IgD-negative memory B cell (primary cell): Measurements from ENCODE around the gene TIMP3. TPM values are rescaled to one million over a fixed set of nuclear protein-coding genes. Genes with fewer than 3 reads are reported as not detected.
A peak's percentile ranks its signal among the peaks of the same experiment; 100 is the strongest.

ENCODE experiments used
- H3K27ac Mint-ChIP-seq, 3 donors: one replicate each; pipeline ENCODE4 v1.8.0; 2020 to 2022; ENCODE audit warnings: mild to moderate bottlenecking in 3 of 3, mixed read lengths in 3 of 3, moderate library complexity in 1 of 3
- H3K27me3 Mint-ChIP-seq: one replicate; pipeline ENCODE4 v1.8.0; 2021; ENCODE audit warnings: mixed read lengths
- H3K36me3 Mint-ChIP-seq: one replicate; pipeline ENCODE4 v1.8.0; 2020; ENCODE audit warnings: mild to moderate bottlenecking, mixed read lengths
- H3K4me1 Mint-ChIP-seq, 3 donors: one replicate each; pipeline ENCODE4 v1.8.0; 2020 to 2022; ENCODE audit warnings: mixed read lengths in 3 of 3, mild to moderate bottlenecking in 1 of 3
- H3K4me3 Mint-ChIP-seq, 4 donors: one replicate each; pipeline ENCODE4 v1.8.0; 2020 to 2022; ENCODE audit warnings: mild to moderate bottlenecking in 4 of 4, mixed read lengths in 4 of 4, moderate library complexity in 3 of 4
- H3K9me3 Mint-ChIP-seq, 3 donors: one replicate each; pipeline ENCODE4 v1.8.0; 2020 to 2021; ENCODE audit warnings: mixed read lengths in 3 of 3, mild to moderate bottlenecking in 1 of 3
- polyA plus RNA-seq: library from polyadenylated mRNA; unstranded; fragments of 300-500 nt; fragmentation: Illumina TruSeq; gene quantifications from one replicate; pipeline ENCODE4 v1.2.3, GENCODE V29; 2021

Gene TIMP3
- polyA plus RNA-seq, 1 donor from 2014 or later, result not detected

GRCh38 chr22:32775957-32776356, 25.5 kb upstream of the TIMP3 start:
- peaks cover 4% of the 10 kb centered on the region for H3K27me3 Mint-ChIP-seq

GRCh38 chr22:32776397-32776796, 25.1 kb upstream of the TIMP3 start:
- Mint-ChIP-seq H3K4me1 (no peaks in the 10 kb centered on the region), H3K9me3 (peaks cover 0 to 4% (median 3%) of the 10 kb centered on the region in 3 donors), H3K36me3 (no peaks in the 10 kb centered on the region)

More at GRCh38 chr22:32775957-32776356, 25.5 kb upstream of the TIMP3 start:
- Mint-ChIP-seq H3K36me3 (no peaks in the 10 kb centered on the region), H3K4me3 (no peak overlapping the region), H3K4me1 (no peaks in the 10 kb centered on the region), H3K27ac (no peak overlapping the region), H3K9me3 (peaks cover 0 to 4% (median 3%) of the 10 kb centered on the region in 3 donors)

DNA sequence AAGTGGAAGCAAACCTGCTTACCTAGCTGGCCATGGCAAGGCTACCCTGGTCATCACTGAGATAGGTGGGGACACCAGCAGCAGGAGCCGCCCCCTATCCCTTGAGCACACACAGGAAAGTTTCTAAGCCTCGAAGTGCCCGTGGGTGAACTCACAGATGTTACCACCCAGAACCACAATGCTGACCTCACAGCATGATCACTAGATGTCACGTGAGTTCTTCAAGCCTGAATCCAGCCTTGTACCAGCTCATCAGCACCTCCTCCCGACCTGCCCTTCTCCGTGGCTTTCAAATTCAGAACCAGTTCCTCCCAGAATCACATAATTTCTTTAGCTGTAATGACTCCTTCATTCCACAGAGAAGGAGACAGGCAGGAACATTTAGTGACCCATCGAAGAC, 24.7 kb upstream of the TIMP3 start:
- no peak overlapping the region for H3K27ac Mint-ChIP-seq
- no peaks in the 10 kb centered on the region for H3K27me3 Mint-ChIP-seq
- no peaks in the 10 kb centered on the region for H3K4me1 Mint-ChIP-seq
- H3K9me3 Mint-ChIP-seq, result peaks cover 0 to 4% (median 3%) of the 10 kb centered on the region in 3 donors
- H3K4me3 Mint-ChIP-seq, result no peak overlapping the region
- H3K36me3 Mint-ChIP-seq, result no peaks in the 10 kb centered on the region

More at GRCh38 chr22:32776397-32776796, 25.1 kb upstream of the TIMP3 start:
- no peak overlapping the region for H3K27ac Mint-ChIP-seq
- H3K4me3 Mint-ChIP-seq, result no peak overlapping the region
- H3K27me3 Mint-ChIP-seq, result peaks cover 3% of the 10 kb centered on the region

- H3K4me3 Mint-ChIP-seq, result no peak overlapping the region
- no peaks in the 10 kb centered on the region for H3K36me3 Mint-ChIP-seq
- H3K27ac Mint-ChIP-seq, result no peak overlapping the region
- no peaks in the 10 kb centered on the region for H3K4me1 Mint-ChIP-seq
- H3K9me3 Mint-ChIP-seq, result peaks cover 0 to 3% (median 2%) of the 10 kb centered on the region in 3 donors
- H3K27me3 Mint-ChIP-seq, result no peaks in the 10 kb centered on the region
Measured at GRCh38 chr22:32777987-32778386, 23.5 kb upstream of the TIMP3 start.

- H3K27me3 Mint-ChIP-seq, result peaks cover 2% of the 10 kb centered on the region
- H3K4me1 Mint-ChIP-seq, result no peaks in the 10 kb centered on the region
- H3K4me3 Mint-ChIP-seq, result peak overlapping the region in 1 of 4 donors; percentile 76
- H3K27ac Mint-ChIP-seq, result no peak overlapping the region
- H3K36me3 Mint-ChIP-seq, result no peaks in the 10 kb centered on the region
- no peaks in the 10 kb centered on the region for H3K9me3 Mint-ChIP-seq
Measured at GRCh38 chr22:32780726-32781310, 20.7 kb upstream of the TIMP3 start.

- no peak overlapping the region for H3K27ac Mint-ChIP-seq
- no peaks in the 10 kb centered on the region for H3K9me3 Mint-ChIP-seq
- no peaks in the 10 kb centered on the region for H3K36me3 Mint-ChIP-seq
- no peak overlapping the region for H3K4me3 Mint-ChIP-seq
- no peaks in the 10 kb centered on the region for H3K4me1 Mint-ChIP-seq
- peaks cover 4% of the 10 kb centered on the region for H3K27me3 Mint-ChIP-seq
Measured at GRCh38 chr22:32781695-32782094, 19.8 kb upstream of the TIMP3 start.

DNA sequence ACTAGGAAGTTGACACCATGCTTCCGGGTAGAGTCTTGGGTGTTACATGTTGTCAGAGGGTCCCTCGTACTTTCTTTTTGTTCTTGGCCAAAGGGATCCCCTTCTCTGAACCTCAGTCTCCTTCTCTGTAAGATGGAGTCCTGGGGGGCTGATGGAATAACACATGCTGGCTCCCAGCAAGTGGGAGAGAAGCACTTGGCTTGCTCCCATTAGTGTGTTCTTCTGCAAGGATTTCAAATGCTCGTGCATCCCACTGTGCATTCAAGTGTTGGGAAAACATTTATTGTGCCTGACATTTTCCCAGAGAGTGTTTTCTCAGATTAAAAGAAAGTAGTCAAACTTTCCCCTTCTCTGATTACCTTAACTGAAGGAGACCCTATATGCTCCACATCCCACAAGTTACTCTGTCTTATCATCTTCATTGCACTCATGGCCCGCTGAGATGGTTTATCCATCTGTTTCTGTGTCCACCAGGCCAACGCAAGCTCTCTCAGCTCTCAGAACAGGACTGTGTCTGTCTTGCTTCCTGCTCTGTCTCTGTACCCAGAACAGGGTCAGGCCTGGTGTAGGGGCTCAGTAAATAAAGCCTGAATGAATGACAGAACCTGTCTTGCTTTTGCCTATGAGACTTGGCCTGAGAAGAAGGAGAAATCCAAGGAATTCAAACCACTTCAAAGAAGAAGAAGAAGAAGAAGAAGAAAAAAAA, 16.0 kb upstream of the TIMP3 start:
- Mint-ChIP-seq H3K4me3 (no peak overlapping the region), H3K9me3 (no peaks in the 10 kb centered on the region), H3K27me3 (peaks cover 7% of the 10 kb centered on the region), H3K27ac (no peak overlapping the region), H3K36me3 (no peaks in the 10 kb centered on the region), H3K4me1 (no peaks in the 10 kb centered on the region)

- H3K4me1 Mint-ChIP-seq, result no peaks in the 10 kb centered on the region
Measured at GRCh38 chr22:32786027-32786418, 15.5 kb upstream of the TIMP3 start.

GRCh38 chr22:32788904-32789624, 12.4 kb upstream of the TIMP3 start:
- Mint-ChIP-seq H3K36me3 (no peaks in the 10 kb centered on the region), H3K4me3 (no peak overlapping the region), H3K27ac (no peak overlapping the region), H3K4me1 (no peaks in the 10 kb centered on the region), H3K27me3 (peaks cover 9% of the 10 kb centered on the region), H3K9me3 (no peaks in the 10 kb centered on the region)

More at GRCh38 chr22:32786027-32786418, 15.5 kb upstream of the TIMP3 start:
- Mint-ChIP-seq H3K27ac (no peak overlapping the region), H3K36me3 (no peaks in the 10 kb centered on the region), H3K9me3 (no peaks in the 10 kb centered on the region), H3K4me3 (no peak overlapping the region), H3K27me3 (peaks cover 7% of the 10 kb centered on the region)

- no peaks in the 10 kb centered on the region for H3K9me3 Mint-ChIP-seq
- no peak overlapping the region for H3K4me3 Mint-ChIP-seq
- no peaks in the 10 kb centered on the region for H3K4me1 Mint-ChIP-seq
- no peaks in the 10 kb centered on the region for H3K36me3 Mint-ChIP-seq
- H3K27me3 Mint-ChIP-seq, result peaks cover 13% of the 10 kb centered on the region
- no peak overlapping the region for H3K27ac Mint-ChIP-seq
Measured at GRCh38 chr22:32789797-32790620, 11.5 kb upstream of the TIMP3 start.

DNA sequence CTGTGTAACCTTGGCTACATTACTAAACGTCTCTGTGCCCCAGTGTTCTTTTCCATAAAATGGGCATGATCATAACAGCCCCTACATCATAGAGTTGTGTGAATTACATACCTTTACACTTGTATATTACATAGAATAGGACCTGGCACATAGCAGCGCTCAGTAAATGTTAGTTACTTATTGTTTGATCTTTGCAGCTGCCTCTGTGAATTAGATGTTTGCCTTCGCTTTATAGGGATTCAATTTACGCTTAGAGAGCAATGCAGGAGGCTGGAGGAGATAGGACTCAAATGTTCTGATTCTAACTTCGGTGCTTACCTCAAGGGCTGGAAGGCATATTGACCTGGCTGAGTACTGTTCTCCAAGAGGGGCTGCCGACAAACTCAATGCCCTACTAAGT, 10.4 kb upstream of the TIMP3 start:
- no peak overlapping the region for H3K4me3 Mint-ChIP-seq
- no peak overlapping the region for H3K27ac Mint-ChIP-seq
- H3K4me1 Mint-ChIP-seq, result peaks cover 0 to under 1% (median 0%) of the 10 kb centered on the region in 3 donors
- H3K9me3 Mint-ChIP-seq, result no peaks in the 10 kb centered on the region
- peaks cover 12% of the 10 kb centered on the region for H3K27me3 Mint-ChIP-seq
- no peaks in the 10 kb centered on the region for H3K36me3 Mint-ChIP-seq

DNA sequence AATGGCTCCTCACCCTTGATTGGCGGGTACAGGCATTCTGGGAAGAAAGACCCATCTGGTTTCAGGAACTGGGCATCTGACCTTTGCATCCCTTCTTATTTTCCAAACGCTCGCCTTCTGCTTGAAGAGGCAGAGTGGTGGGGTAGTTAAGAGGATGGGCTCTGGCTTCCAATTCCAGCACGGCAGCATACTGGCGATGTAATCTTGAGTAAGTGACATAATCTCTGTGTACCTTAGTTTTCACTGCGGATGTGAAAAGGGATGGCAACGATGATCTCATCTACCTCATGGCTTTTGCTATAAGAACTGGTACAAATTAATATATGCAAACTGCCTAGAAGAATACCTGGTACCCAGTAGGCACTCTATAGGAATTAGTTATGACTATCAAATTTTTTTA, 10.0 kb upstream of the TIMP3 start:
- Mint-ChIP-seq H3K36me3 (no peaks in the 10 kb centered on the region), H3K4me1 (peaks cover 0 to 3% (median 0%) of the 10 kb centered on the region in 3 donors), H3K27ac (no peak overlapping the region), H3K4me3 (no peak overlapping the region), H3K9me3 (no peaks in the 10 kb centered on the region), H3K27me3 (peaks cover 15% of the 10 kb centered on the region)

- no peak overlapping the region for H3K27ac Mint-ChIP-seq
- H3K4me3 Mint-ChIP-seq, result no peak overlapping the region
- peaks cover 0 to 4% (median 0%) of the 10 kb centered on the region in 3 donors for H3K4me1 Mint-ChIP-seq
- H3K36me3 Mint-ChIP-seq, result peaks cover 1% of the 10 kb centered on the region
- peaks cover 22% of the 10 kb centered on the region for H3K27me3 Mint-ChIP-seq
- peaks cover 0 to 2% (median 0%) of the 10 kb centered on the region in 3 donors for H3K9me3 Mint-ChIP-seq
Measured at GRCh38 chr22:32793589-32793988, 7.9 kb upstream of the TIMP3 start.

- Mint-ChIP-seq H3K36me3 (peaks cover 1% of the 10 kb centered on the region), H3K27me3 (peaks cover 23% of the 10 kb centered on the region), H3K4me1 (peaks cover 0 to 4% (median 0%) of the 10 kb centered on the region in 3 donors), H3K27ac (no peak overlapping the region), H3K9me3 (peaks cover 0 to 2% (median 0%) of the 10 kb centered on the region in 3 donors), H3K4me3 (no peak overlapping the region)
Measured at GRCh38 chr22:32794449-32795213, 6.9 kb upstream of the TIMP3 start.
